GM21528 (cell line): ENCODE data around the gene HMSD.

Source experiments
- ATAC-seq: cut with Tn5 transposase; IDR thresholded peaks from one replicate; pipeline ENCODE4 v1.9.1; 2021; ENCODE audit warnings: mild to moderate bottlenecking, moderate library complexity; ENCODE audit not compliant: unreplicated experiment, low FRiP score

The HMSD gene

GRCh38 chr18:63986885-63987284, 37.8 kb downstream of the HMSD start:
- no peak for ATAC-seq

GRCh38 chr18:63987743-63988142, 38.6 kb downstream of the HMSD start:
- no peak for ATAC-seq

GRCh38 chr18:63992751-63993150, 43.6 kb downstream of the HMSD start:
- ATAC-seq, result no peak

GRCh38 chr18:63994783-63995399, 45.8 kb downstream of the HMSD start:
- ATAC-seq, result peak; percentile 78

- no peak for ATAC-seq
Measured at GRCh38 chr18:63997041-63997440, 47.9 kb downstream of the HMSD start.

- no peak for ATAC-seq
Measured at GRCh38 chr18:63997606-63998005, 48.5 kb downstream of the HMSD start.

- no peak for ATAC-seq
Measured at GRCh38 chr18:63999871-64000270, 50.8 kb downstream of the HMSD start.

- no peak for ATAC-seq
Measured at GRCh38 chr18:64002581-64002980, 53.5 kb downstream of the HMSD start.

GRCh38 chr18:64009305-64009704, 60.2 kb downstream of the HMSD start:
- no peak for ATAC-seq
